Measurements from ENCODE around the gene LRRC30. TPM values are rescaled to one million over a fixed set of nuclear protein-coding genes. Genes with fewer than 3 reads are reported as not detected.

LRRC30 gene
- total RNA-seq, 1 donor from 2014 or later, result not detected

DNA sequence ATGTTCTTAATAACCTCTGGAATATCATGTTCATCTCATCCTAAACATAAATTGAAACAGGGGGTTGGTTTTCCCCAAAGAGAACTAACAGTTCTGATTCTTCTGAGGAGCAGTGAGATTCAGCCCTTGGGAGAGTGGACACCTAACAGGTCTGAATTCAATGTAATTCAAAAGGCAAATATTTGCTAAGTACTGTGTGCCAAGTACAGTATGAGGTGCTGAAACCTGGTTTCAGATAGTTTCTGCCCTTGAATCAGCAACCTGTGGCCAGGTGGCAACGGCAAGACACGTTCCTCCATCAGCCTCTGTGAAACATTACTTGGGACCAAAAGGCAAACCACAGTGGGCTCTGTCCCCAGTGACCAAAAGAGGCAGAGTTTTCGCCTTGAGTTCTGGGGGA lies 1.3 kb downstream of the LRRC30 start:
- Mint-ChIP-seq H3K4me1 (ENCODE audit: unreplicated experiment) (no peaks in the 10 kb centered on the region), H3K4me3 (ENCODE audit: unreplicated experiment) (no peak overlapping the region), H3K36me3 (ENCODE audit: unreplicated experiment) (no peaks in the 10 kb centered on the region), H3K27ac (ENCODE audit: unreplicated experiment) (no peak overlapping the region), H3K9me3 (ENCODE audit: unreplicated experiment) (no peaks in the 10 kb centered on the region), H3K27me3 (ENCODE audit: unreplicated experiment) (peaks cover 59% of the 10 kb centered on the region)
- TF ChIP-seq, protein P1, sequence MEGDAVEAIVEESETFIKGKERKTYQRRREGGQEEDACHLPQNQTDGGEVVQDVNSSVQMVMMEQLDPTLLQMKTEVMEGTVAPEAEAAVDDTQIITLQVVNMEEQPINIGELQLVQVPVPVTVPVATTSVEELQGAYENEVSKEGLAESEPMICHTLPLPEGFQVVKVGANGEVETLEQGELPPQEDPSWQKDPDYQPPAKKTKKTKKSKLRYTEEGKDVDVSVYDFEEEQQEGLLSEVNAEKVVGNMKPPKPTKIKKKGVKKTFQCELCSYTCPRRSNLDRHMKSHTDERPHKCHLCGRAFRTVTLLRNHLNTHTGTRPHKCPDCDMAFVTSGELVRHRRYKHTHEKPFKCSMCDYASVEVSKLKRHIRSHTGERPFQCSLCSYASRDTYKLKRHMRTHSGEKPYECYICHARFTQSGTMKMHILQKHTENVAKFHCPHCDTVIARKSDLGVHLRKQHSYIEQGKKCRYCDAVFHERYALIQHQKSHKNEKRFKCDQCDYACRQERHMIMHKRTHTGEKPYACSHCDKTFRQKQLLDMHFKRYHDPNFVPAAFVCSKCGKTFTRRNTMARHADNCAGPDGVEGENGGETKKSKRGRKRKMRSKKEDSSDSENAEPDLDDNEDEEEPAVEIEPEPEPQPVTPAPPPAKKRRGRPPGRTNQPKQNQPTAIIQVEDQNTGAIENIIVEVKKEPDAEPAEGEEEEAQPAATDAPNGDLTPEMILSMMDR (IDR thresholded peaks at IDR 0.05), result no peak
- DNase-seq (ENCODE audit: extremely low spot score, unreplicated experiment), result no peak

DNA sequence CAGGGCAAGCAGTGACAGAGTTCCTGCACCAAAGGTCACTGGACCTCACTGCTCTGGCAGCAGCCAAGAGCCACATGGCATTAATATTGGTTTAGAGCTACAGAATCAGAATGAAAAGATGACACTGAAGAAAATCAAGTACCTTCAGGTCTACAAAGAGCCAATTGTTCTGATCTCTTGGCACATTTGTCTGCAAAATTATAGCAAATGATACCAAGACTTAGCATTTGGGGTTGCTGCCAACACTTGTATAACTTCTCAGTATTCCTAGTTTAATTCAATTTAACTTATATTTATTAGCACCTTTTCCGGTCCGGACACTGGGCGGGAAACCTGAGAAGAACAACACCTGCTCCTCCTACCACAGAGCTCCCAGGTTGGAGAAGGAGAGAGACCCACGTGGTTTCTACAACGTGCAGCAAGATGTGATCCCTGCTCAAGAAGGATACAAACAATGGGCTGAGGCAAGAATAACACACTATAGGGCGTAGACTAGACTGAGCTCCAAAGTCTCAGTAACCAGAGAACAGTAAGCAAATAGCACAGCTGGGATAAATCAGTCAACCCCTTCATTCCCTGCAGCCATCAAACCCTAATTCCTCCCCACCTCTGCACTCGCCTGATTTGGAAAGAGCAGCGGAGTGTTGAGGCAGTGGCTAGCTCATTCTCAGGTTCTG lies 2.4 kb downstream of the LRRC30 start:
- H3K4me3 Mint-ChIP-seq (ENCODE audit: unreplicated experiment), result no peak overlapping the region
- H3K36me3 Mint-ChIP-seq (ENCODE audit: unreplicated experiment), result no peaks in the 10 kb centered on the region
- TF ChIP-seq, protein P1 (IDR thresholded peaks at IDR 0.05), result no peak
- H3K9me3 Mint-ChIP-seq (ENCODE audit: unreplicated experiment), result no peaks in the 10 kb centered on the region
- H3K4me1 Mint-ChIP-seq (ENCODE audit: unreplicated experiment), result no peaks in the 10 kb centered on the region
- DNase-seq (ENCODE audit: extremely low spot score, unreplicated experiment), result no peak
- no peak overlapping the region for H3K27ac Mint-ChIP-seq (ENCODE audit: unreplicated experiment)
- H3K27me3 Mint-ChIP-seq (ENCODE audit: unreplicated experiment), result peaks cover 55% of the 10 kb centered on the region

DNA sequence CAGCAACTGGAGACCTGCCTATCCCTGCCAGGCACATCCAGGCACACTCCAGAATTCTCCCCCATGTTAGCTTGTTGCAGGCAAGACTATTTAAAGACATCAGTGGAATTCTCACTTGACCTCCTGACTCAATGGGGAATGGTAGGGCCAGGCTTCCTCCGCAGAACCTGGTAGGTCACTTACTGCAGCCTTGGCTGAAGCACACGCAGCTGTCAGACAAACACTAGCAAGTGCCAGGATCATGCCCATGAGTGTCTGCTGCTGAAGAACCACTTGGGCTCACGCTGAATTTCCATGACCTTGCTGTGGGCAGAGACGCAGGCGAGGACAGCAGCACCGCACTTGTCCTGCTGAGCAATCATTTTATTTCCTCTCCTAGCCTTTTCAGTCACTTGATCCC lies 3.2 kb downstream of the LRRC30 start:
- Mint-ChIP-seq H3K4me1 (ENCODE audit: unreplicated experiment) (no peaks in the 10 kb centered on the region), H3K9me3 (ENCODE audit: unreplicated experiment) (no peaks in the 10 kb centered on the region), H3K27me3 (ENCODE audit: unreplicated experiment) (peaks cover 59% of the 10 kb centered on the region), H3K4me3 (ENCODE audit: unreplicated experiment) (no peak overlapping the region), H3K27ac (ENCODE audit: unreplicated experiment) (no peak overlapping the region), H3K36me3 (ENCODE audit: unreplicated experiment) (no peaks in the 10 kb centered on the region)
- TF ChIP-seq, protein P1 (IDR thresholded peaks at IDR 0.05), result no peak
- no peak for DNase-seq (ENCODE audit: extremely low spot score, unreplicated experiment)

DNA sequence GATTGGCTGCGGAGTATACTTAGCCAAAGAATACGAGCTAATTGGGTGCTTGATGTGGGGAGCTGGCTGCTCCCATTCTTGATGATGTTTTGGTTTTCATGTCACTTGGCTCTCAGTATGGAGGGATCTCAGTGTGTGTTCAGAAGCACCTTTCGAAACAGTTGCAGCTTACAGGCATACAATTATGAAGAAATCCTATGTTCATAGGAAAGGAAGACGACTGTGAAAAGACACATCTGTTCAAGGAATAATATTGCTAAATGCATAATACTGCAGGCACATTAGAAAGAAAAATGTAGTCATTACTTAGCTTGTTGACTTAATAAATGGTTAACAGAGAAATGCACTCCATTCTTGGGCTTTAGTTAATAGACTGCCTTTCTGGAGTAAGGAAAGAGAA lies 4.1 kb downstream of the LRRC30 start:
- Mint-ChIP-seq H3K4me3 (ENCODE audit: unreplicated experiment) (no peak overlapping the region), H3K27ac (ENCODE audit: unreplicated experiment) (no peak overlapping the region), H3K36me3 (ENCODE audit: unreplicated experiment) (no peaks in the 10 kb centered on the region), H3K27me3 (ENCODE audit: unreplicated experiment) (peaks cover 60% of the 10 kb centered on the region), H3K4me1 (ENCODE audit: unreplicated experiment) (no peaks in the 10 kb centered on the region), H3K9me3 (ENCODE audit: unreplicated experiment) (no peaks in the 10 kb centered on the region)
- no peak for DNase-seq (ENCODE audit: extremely low spot score, unreplicated experiment)
- TF ChIP-seq, protein P1 (IDR thresholded peaks at IDR 0.05), result no peak

DNA sequence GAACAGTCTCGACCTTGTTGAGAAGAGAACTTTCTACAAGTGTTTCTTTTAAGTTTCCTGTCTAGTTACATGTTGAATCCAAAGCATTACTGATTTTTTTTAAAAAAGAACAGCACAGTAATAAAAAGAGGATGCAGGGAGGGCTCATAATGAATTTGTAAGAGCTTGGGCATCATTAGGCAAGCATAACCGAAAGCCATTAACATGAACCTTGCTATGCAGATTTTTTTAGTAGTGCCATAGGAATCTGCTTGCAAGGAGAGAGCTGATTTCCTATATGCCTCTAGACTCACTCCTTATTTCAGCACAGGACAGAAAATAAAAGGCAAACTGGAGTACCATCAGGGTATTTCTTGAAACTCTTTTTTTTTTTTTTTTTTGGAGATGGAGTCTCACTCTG lies 5.2 kb downstream of the LRRC30 start:
- Mint-ChIP-seq H3K27ac (ENCODE audit: unreplicated experiment) (no peak overlapping the region), H3K9me3 (ENCODE audit: unreplicated experiment) (no peaks in the 10 kb centered on the region), H3K4me1 (ENCODE audit: unreplicated experiment) (no peaks in the 10 kb centered on the region), H3K4me3 (ENCODE audit: unreplicated experiment) (no peak overlapping the region), H3K27me3 (ENCODE audit: unreplicated experiment) (peaks cover 59% of the 10 kb centered on the region), H3K36me3 (ENCODE audit: unreplicated experiment) (no peaks in the 10 kb centered on the region)
- no peak for DNase-seq (ENCODE audit: extremely low spot score, unreplicated experiment)
- TF ChIP-seq, protein P1 (IDR thresholded peaks at IDR 0.05), result no peak
